Neural crest cell (in vitro differentiated cells): ENCODE results near the gene ADGB. TPM values are rescaled to one million over a fixed set of nuclear protein-coding genes. Genes with fewer than 3 reads are reported as not detected.

Source experiments
- DNase-seq: peaks from one replicate; pipeline ENCODE4 v3.0.0; 2021; ENCODE audit warnings: low read depth, mixed read lengths, low spot score
- H3K27ac Mint-ChIP-seq: one replicate; pipeline ENCODE4 v1.8.0; 2021; ENCODE audit warnings: mild to moderate bottlenecking, mixed read lengths; ENCODE audit not compliant: unreplicated experiment
- H3K27me3 Mint-ChIP-seq: 2 replicates; pipeline ENCODE4 v1.8.0; 2021; ENCODE audit warnings: low read depth, mild to moderate bottlenecking, mixed read lengths
- H3K36me3 Mint-ChIP-seq: 2 replicates; pipeline ENCODE4 v1.8.0; 2021; ENCODE audit warnings: low read depth, mild to moderate bottlenecking, mixed read lengths
- H3K4me1 Mint-ChIP-seq: 2 replicates; pipeline ENCODE4 v1.8.0; 2021; ENCODE audit warnings: mixed read lengths
- H3K4me3 Mint-ChIP-seq: one replicate; pipeline ENCODE4 v1.8.0; 2021; ENCODE audit warnings: mild to moderate bottlenecking, mixed read lengths
- H3K9me3 Mint-ChIP-seq: 2 replicates; pipeline ENCODE4 v1.8.0; 2021; ENCODE audit warnings: mixed read lengths
- total RNA-seq: library from RNA; stranded (reverse); gene quantifications from 2 replicates; pipeline ENCODE4 v1.2.1, GENCODE V29; 2021
- TF ChIP-seq, protein P1 (sequence below): fragments of 200-600 bp; sonication (generic); conservative IDR thresholded peaks from 2 replicates; pipeline ENCODE4 v1.5.0; 2021; ENCODE audit warnings: antibody characterized with exemption, mild to moderate bottlenecking

Gene ADGB
- total RNA-seq, 1 donor from 2014 or later = not detected

DNA sequence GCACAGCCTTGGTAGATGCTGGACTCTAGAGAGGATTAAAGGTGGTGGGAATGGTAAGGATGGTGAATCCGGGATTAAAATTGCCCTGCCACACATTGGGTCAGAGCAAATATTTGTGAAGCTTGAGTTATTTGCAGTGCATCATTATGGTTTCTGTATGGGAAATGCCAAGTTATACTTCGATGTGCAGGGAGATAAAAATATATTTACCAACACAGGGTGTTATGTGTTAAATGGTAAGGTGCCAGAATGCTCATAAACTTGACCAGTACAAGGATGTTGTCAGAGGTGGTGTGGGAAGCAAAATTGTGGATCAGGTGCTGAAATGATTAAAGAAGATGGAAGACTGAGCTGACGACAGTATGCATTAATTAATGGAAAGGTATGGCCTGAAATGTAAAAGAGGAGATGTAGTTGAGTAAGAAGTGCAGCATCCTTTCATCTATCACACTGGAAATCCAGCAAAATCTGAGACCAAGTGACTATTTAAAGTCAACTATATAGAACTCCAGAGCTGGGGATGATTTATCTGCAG is 262.3 kb downstream of the ADGB start:
- H3K36me3 Mint-ChIP-seq = no peaks in the 10 kb centered on the region
- no peak overlapping the region for H3K27ac Mint-ChIP-seq
- no peak for DNase-seq
- no peak overlapping the region for H3K4me3 Mint-ChIP-seq
- no peaks in the 10 kb centered on the region for H3K27me3 Mint-ChIP-seq
- peaks cover 7% of the 10 kb centered on the region for H3K4me1 Mint-ChIP-seq
- H3K9me3 Mint-ChIP-seq = no peaks in the 10 kb centered on the region
- TF ChIP-seq, protein P1, sequence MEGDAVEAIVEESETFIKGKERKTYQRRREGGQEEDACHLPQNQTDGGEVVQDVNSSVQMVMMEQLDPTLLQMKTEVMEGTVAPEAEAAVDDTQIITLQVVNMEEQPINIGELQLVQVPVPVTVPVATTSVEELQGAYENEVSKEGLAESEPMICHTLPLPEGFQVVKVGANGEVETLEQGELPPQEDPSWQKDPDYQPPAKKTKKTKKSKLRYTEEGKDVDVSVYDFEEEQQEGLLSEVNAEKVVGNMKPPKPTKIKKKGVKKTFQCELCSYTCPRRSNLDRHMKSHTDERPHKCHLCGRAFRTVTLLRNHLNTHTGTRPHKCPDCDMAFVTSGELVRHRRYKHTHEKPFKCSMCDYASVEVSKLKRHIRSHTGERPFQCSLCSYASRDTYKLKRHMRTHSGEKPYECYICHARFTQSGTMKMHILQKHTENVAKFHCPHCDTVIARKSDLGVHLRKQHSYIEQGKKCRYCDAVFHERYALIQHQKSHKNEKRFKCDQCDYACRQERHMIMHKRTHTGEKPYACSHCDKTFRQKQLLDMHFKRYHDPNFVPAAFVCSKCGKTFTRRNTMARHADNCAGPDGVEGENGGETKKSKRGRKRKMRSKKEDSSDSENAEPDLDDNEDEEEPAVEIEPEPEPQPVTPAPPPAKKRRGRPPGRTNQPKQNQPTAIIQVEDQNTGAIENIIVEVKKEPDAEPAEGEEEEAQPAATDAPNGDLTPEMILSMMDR = no peak

DNA sequence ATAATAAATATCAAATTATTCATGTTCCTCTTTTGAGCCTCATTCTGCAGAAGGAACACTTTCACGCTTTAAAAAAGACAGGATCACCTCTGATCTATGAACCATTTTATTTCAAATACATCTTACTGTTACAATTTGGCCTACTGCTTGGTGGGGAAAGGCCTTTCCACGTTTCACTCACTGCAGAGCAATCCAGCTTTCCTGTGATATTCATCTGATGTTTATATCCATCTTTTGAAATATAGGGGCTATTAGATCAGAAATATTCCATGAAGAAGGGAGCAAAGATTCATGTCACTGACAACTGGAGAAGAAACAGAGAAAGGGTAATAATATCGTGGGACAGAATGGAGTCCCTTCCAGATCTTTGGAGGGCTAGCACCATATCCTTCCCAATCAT is 262.9 kb downstream of the ADGB start:
- no peaks in the 10 kb centered on the region for H3K36me3 Mint-ChIP-seq
- DNase-seq = no peak
- H3K27ac Mint-ChIP-seq = no peak overlapping the region
- no peaks in the 10 kb centered on the region for H3K9me3 Mint-ChIP-seq
- H3K4me1 Mint-ChIP-seq = peaks cover 7% of the 10 kb centered on the region
- no peaks in the 10 kb centered on the region for H3K27me3 Mint-ChIP-seq
- no peak overlapping the region for H3K4me3 Mint-ChIP-seq
- TF ChIP-seq, protein P1 = no peak

DNA sequence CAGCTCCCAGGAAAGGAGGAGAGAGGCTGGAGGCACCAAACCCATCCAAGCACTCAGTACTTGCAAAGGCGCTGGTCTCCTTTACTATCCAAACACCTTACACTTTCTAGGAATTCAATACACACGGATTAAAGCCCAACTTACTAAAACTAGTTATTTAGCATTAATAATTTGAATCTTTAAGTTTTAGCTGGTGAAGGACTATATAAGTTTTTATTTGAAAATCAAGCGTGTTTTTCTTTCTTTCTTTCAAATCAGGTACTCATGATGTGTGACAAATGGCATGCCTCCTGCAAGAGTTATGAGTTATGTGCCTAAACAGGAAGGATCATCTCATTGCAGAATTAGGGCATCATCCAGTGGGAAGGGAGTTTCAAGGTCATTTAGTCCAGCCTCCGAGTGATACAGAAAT is 263.7 kb downstream of the ADGB start:
- Mint-ChIP-seq H3K27ac (no peak overlapping the region), H3K4me1 (peaks cover 7% of the 10 kb centered on the region), H3K27me3 (no peaks in the 10 kb centered on the region), H3K9me3 (no peaks in the 10 kb centered on the region), H3K4me3 (no peak overlapping the region), H3K36me3 (no peaks in the 10 kb centered on the region)
- TF ChIP-seq, protein P1 = no peak
- no peak for DNase-seq

DNA sequence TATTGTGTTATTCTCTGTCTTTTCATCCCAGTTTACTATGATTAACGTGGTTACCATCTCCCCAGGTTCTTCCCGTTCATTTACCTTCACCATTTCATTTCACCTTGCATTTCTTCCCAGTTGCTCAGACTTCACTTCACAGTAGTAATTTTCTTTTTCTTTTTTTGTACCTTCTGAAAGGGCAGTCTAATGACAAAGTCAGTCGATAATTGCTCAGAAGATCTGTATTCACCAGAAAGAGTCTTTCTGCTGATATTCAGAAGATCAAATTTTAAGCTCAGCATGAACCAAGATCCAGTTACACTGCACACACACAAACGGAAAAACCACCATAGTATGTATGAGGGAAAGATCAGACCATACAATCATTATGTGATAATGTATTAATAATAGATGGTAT is 265.5 kb downstream of the ADGB start:
- Mint-ChIP-seq H3K36me3 (no peaks in the 10 kb centered on the region), H3K27me3 (no peaks in the 10 kb centered on the region), H3K9me3 (no peaks in the 10 kb centered on the region), H3K4me1 (no peaks in the 10 kb centered on the region), H3K4me3 (no peak overlapping the region), H3K27ac (no peak overlapping the region)
- TF ChIP-seq, protein P1 = no peak
- DNase-seq = no peak

GRCh38 chr6:146864885-146865284 is 266.1 kb downstream of the ADGB start:
- Mint-ChIP-seq H3K36me3 (no peaks in the 10 kb centered on the region), H3K4me1 (no peaks in the 10 kb centered on the region), H3K27me3 (no peaks in the 10 kb centered on the region), H3K4me3 (no peak overlapping the region), H3K9me3 (no peaks in the 10 kb centered on the region), H3K27ac (no peak overlapping the region)
- no peak for DNase-seq
- TF ChIP-seq, protein P1 = no peak

Other genes starting within 250 kb of the ADGB start
- gene RAB32, start 55.1 kb upstream of the ADGB start, total RNA-seq = 23.8 and 26.0 TPM in 2 replicates